RPMI8226 (cell line): ENCODE measurements around the gene LSM10.

ENCODE experiments used
- DNase-seq: peaks from one replicate; pipeline ENCODE4 v3.0.0-alpha.2; 2015

The LSM10 gene

GRCh38 chr1:36349839-36350238, 47.9 kb downstream of the LSM10 start:
- no peak for DNase-seq

- peak; percentile 94 for DNase-seq
Observed at GRCh38 chr1:36349241-36349671, 48.5 kb downstream of the LSM10 start.

GRCh38 chr1:36346741-36347370, 50.9 kb downstream of the LSM10 start:
- DNase-seq: no peak

- DNase-seq: no peak
Observed at GRCh38 chr1:36345353-36345752, 52.4 kb downstream of the LSM10 start.

GRCh38 chr1:36344395-36344680, 53.4 kb downstream of the LSM10 start:
- no peak for DNase-seq

- no peak for DNase-seq
Observed at GRCh38 chr1:36343651-36344394, 53.9 kb downstream of the LSM10 start.
